ENCODE results near the gene ZNF79.

The ZNF79 gene

DNA sequence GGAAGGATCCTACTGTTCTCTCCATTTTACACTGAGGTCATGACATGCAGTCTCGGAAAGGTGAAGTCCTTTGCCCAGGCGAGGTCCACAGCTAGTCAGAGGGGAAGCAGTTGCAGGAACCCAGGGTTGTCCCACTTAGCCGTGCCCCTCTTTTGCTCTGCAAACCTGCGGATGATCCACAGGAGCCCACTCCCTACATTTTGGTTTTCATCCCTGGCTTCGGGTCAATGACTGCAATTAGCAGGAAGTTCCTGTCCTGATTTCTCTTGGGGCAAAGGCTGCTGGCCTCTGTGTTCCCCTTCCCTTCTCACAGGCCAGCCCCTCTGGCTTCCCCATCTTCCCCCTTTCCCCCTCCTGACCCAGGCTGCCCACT, 25.9 kb upstream of the ZNF79 start:
- no peak for DNase-seq (ENCODE audit: low read depth in 2 of 2)

DNA sequence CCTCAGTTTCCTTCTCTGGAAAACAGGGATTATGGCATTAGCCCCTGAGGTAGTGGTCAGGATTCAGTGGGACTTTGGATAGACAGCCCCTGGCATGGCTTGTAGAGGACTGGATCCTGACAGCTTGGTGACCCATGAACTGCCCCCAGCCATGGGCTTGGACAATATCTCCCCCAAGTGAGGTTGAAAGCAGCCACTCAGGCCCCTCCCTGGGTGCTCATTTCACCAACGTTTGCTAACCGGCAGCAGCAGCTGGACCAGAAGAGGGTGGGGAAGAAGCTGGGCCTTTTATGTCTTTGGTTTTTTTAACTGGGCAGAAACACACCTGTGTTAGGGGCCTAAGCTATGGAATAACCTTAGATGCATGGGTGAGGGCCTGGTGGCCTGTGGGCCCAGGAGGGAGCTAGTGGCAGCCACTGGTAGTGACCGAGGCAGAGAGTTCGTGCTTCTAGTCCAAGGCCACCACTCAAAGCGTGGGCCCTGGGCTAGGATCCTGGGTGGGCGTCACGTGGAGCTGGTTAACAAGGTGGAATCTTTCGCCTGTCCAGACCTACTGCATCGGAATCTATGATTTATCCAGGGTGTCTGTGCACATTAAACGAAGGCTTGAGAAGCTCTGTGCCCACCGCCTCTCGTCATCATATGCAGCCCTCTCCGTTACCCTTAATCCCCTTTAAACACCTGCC, 25.3 kb upstream of the ZNF79 start:
- DNase-seq (ENCODE audit: low read depth in 2 of 2), result no peak

DNA sequence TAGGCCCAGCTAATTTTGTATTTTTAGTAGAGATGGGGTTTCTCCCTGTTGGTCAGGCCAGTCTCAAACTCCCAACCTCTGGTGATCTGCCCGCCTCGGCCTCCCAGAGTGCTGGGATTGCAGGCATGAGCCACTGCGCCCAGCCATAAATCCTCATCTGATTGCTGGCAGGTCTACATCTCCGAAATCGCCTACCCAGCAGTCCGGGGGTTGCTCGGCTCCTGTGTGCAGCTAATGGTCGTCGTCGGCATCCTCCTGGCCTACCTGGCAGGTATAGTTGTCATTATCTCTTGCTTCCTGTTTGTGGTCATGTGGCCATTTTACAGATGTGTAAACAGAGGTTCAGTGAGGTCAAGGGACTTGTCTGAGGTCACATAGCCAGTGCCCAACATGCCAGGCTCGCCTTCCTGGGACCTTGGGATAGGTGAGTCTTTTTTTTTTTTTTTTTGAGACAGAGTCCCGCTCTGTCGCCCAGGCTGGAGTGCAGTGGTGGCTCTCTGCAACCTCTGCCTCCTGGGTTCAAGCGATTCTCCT, 24.4 kb upstream of the ZNF79 start:
- DNase-seq (ENCODE audit: low read depth in 2 of 2), result no peak

DNA sequence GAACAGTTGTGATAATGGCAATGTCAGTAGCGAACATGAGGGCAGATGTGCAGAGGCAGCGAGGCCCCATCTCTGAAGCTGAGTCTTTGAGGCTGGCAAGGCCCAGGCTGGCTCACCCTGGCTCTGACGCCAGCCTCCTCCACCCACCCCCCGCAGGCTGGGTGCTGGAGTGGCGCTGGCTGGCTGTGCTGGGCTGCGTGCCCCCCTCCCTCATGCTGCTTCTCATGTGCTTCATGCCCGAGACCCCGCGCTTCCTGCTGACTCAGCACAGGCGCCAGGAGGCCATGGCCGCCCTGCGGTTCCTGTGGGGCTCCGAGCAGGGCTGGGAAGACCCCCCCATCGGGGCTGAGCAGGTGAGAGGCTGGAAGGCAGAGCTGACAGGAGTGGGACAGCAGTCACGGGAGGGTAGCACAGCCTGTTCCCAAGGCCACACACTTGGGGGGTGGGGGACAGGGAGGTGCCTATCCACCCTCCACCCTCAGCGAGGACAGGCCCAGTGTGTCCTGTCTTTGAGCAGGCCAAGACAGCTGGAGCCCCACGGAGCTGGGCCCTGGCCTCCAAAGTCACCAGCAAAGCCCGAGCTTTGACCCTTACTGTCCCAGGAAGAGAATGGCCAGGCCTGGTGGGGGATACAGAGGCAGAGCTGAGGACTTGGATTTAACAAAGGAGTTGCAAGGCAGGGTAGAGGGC, 21.6 kb upstream of the ZNF79 start:
- DNase-seq (ENCODE audit: low read depth in 2 of 2), result no peak

DNA sequence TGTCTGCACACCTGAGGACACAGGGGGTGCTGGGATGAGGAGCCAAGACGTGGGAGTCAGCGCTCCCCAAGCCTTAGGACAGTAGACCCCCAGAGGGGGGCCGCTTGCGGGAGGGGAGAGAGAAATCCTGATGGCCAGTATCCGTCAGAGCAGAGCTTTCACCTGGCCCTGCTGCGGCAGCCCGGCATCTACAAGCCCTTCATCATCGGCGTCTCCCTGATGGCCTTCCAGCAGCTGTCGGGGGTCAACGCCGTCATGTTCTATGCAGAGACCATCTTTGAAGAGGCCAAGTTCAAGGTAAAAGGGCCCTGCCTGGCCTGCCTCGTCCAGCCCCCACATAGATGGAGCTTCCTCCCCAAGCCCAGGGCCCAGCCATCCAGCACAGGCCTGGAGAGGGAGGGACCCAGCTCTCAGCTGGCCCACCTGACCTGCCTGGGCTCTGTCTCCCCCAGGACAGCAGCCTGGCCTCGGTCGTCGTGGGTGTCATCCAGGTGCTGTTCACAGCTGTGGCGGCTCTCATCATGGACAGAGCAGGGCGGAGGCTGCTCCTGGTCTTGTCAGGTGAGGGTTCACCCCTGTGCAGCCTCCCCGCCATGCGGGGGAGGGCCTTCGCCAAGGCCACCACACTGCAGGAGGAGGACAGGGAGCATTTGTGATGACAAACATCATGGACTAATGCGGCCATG, 20.5 kb upstream of the ZNF79 start:
- no peak for DNase-seq (ENCODE audit: low read depth in 2 of 2)

DNA sequence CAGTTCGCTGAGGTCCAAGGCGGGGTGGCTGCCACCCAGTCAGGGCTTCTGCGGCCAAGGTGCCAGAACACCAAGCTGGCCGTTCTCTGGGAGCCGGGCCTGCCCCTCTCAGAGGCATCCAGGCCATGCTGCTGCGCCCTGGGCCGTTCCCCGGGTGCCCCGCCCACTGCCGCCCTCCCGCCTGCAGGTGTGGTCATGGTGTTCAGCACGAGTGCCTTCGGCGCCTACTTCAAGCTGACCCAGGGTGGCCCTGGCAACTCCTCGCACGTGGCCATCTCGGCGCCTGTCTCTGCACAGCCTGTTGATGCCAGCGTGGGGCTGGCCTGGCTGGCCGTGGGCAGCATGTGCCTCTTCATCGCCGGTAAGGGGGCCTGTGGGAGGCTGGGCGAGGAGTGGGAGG, 19.6 kb upstream of the ZNF79 start:
- no peak for DNase-seq (ENCODE audit: low read depth in 2 of 2)

DNA sequence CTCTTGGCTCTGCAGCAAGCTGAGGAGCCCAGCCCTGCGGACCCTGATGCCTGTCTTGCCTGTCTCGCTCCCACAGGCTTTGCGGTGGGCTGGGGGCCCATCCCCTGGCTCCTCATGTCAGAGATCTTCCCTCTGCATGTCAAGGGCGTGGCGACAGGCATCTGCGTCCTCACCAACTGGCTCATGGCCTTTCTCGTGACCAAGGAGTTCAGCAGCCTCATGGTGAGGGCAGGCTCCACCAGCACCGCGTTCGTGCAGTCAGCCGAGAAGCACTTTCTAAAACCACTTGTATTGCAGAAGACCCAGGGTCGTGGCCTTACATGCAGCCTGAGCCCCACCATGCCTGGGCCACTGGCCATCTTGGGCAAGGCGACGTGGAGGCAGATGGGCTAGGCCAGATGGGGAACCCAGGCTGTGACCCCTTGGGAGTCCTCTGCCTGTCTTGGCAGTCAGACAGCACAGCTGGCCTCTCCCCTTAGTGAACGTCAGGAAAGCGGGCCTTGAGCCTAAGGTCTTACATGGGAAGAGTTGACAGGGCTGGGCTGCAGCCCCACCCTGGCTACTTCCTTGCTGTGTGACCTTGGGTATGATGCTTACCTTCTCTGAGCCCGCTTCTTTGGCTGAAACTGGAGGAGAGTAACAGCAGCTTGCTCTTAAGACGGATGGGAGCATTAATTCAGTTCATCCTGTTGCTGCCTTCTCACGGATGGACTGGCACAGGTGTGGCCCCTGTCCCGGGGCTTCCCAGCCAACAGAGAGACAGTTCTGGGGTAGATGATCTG, 18.6 kb upstream of the ZNF79 start:
- DNase-seq (ENCODE audit: low read depth in 2 of 2), result no peak

DNA sequence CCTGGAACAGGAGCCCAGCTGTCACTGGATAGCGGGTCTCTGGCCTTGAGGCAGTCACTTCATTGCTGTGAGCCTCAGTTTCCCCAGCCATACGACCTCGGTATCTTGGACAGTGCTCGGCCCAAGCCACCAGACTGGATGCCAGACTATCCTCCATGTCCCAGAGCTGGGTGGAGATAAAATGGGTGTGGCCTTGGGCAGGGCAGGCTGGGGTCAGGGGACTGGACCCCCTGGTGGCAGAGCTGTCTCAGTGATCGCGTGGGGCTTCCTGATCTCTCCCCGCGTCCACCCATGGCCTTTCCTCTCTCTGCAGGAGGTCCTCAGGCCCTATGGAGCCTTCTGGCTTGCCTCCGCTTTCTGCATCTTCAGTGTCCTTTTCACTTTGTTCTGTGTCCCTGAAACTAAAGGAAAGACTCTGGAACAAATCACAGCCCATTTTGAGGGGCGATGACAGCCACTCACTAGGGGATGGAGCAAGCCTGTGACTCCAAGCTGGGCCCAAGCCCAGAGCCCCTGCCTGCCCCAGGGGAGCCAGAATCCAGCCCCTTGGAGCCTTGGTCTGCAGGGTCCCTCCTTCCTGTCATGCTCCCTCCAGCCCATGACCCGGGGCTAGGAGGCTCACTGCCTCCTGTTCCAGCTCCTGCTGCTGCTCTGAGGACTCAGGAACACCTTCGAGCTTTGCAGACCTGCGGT, 17.2 kb upstream of the ZNF79 start:
- no peak for DNase-seq (ENCODE audit: low read depth in 2 of 2)

DNA sequence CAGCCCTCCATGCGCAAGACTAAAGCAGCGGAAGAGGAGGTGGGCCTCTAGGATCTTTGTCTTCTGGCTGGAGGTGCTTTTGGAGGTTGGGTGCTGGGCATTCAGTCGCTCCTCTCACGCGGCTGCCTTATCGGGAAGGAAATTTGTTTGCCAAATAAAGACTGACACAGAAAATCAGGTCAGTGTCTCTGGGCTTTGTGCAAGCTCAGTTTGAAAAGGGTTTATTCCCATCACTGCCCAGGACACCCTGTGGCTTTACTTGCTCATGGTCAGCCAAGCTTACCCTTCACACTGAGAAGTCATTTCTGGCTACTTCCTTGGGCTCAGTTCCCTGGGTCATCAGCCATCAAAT, 16.7 kb upstream of the ZNF79 start:
- DNase-seq (ENCODE audit: low read depth in 2 of 2), result no peak

DNA sequence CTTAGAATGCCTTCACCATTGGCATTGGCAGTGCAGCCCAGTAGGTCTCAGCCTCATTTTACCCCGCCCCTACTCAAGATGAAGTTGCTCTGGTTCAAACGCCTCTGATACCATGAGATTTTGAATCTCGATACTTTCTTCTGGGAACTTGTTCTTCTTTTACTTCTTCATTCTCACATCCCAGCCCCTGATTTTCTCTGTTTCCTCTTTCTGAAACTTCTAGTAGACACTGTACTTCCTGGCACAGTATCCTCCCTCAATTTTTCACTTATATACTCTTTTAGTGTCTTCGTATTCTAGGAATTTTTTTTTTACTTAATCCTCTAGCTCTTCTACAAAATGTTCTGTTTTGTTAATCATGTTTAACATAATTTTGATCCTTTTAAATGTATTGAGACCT, 13.1 kb upstream of the ZNF79 start:
- DNase-seq (ENCODE audit: low read depth in 2 of 2), result no peak

DNA sequence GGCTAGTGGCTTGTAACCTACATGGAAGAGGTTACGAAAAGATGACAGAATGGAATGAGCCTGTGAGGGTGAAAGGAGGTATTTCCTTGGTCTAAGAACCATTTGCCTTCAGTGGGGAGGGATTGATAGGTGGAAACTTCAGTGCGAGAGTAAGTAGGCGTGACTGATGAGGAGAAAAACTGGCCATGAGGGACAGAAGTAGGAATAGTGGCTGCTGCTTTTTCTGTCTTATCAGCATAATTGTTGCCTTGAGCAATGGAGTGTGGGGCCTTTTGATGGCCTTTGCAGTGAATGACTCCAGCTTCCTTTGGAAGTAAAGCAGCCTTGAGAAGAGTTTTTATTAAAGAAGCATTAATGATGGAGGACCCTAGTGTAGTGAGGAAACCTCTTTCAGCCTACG, 9.0 kb upstream of the ZNF79 start:
- no peak for DNase-seq (ENCODE audit: low read depth in 2 of 2)

DNA sequence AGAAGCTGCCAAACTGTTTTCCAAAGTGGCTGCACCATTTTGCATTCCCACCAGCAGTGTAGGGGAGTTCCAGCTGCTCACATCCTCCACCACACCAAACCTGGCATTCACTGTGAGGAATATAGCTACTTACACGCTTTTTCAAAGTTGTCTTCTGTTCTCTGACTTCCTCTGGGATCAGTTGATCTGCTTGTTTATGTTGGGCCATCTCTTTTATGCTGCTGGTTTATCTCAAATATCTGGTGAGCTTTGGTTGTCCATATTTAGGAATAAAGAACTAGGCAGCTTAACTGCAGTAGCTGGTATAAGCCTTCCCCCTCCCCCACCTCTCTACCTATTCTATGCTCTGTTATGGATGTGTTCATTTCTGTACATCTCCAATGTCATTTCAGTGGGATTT, 8.5 kb upstream of the ZNF79 start:
- no peak for DNase-seq (ENCODE audit: low read depth in 2 of 2)

DNA sequence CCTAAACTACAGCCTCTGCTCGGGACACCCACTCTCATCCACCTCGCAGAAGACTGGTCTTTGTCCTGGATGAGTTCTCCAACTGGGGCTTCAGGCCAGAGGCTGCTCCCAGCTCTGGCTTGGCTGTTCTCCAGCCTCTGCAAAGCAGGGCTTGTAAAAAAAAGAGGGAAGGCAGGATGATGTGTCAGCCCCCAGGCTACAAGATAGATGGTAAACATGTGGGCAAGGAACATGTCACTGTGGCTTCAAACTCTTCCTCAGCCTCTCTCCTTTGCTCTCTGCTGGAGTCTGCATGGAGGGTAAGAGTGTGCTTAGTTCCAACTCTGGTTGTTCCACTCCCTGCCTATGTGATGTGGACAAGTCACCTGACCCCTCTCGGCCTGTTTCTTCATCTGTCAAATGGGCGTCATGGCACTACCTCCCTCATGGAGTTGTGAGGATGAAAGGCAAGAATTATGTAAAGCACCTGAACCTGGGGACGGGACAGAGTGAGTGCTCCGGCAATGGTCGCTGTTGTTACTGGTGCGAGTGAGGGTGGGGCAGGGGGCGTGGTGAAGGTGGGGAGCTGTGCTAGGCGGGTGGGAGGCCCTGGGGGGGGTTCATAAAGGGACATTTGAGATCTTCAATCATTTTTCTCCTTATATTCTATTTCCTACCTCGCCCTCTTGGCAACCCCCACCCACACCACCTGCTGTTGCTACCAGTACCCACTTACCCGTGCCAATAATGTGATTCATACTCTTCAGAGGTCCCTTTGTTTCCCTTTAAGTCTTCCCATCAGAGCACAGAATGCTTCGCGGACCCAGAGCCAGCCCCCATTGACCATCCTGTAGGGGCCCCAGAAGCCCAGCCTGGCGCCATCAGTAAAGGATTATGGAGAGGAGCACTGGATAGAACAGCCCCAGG, 6.8 kb upstream of the ZNF79 start:
- no peak for DNase-seq (ENCODE audit: low read depth in 2 of 2)

DNA sequence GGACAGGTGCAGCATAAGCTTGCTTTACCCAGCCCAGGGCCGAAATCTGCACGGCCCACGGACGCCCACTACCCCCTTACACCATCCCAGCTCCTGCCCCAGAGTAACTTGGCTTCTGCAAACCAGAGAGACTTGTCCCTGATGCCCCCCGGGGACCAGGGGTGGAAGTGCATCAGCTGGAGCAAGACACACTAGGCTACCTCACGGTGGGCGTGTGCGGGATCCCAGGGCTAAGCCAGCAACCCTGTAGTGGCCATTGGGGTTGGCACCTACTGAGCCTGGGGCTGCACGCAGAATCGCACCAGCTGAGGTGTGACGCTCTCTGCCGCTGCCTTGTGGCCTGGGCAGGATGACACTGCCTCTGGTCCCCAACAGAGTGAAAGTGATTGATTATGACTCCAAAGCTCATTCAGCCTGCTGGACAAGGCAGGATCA, 6.1 kb upstream of the ZNF79 start:
- DNase-seq (ENCODE audit: low read depth in 2 of 2), result peak in 1 of 2 experiments; percentile 36

DNA sequence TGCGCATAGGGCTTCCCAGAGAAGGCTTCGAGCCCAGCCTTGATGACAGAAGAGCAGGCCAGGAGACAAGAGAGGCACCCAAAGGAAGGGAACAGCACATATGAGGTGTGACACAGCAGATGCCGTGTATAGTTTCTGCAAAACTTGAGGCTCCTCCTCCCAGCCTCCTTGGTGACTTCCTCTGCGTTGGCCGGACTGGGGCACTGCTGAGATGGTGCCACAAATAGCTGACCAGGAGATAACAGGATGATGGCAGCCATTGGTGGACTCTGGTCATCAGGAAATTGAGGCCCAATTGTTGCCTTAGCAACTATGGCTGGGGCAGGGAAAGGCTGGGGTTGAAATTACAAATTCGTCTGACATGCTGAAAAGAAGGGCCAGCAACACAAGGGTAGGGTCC, 4.8 kb upstream of the ZNF79 start:
- no peak for DNase-seq (ENCODE audit: low read depth in 2 of 2)

DNA sequence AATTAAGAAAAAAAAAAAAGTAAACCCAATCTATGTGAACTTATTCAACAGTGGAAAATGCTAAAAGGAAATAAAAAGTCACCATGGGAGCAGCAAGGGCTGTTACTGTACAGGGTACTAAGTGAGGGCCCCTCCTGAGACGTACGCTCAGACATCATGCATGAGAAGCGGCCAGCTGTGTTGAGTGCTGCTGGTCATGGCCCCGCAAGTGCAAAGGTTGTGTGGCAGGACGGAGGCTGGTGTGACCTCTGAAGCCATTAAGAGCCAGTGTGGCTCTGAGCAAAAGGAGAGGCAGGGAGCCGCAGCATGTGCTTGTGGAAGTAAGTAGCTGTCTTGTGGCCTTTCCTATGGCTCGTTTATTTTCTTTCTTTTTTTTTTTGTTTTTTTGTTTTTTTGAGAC, 3.1 kb upstream of the ZNF79 start:
- no peak for DNase-seq (ENCODE audit: low read depth in 2 of 2)

DNA sequence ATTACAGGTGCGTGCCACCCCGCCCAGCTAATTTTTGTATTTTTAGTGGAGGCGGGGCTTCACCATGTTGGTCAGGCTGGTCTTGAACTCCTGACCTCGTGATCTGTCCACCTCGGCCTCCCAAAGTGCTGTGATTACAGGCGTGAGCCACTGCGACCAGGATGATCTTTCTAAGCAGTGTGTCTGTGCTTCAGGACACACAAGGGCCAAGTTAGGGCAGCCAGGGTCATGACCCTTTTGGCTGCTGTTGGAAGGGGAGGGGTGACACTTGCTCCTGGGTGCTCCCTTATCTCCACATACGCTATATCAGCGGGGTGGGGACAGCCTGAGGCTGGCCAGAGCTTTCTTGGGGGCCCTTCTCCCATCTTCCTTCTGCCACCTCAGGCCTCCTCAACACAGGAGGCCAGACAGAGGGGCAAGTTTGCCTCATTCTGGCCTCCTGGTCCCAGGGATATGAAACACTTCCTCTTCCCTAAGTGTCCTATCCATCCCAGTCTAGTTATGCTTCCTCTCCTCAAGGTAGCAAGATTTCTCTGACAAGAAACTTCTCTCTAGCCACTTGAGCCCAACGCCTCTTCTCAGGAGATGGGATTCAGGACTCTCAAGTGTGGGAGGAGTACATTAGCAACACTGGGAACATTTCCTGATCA, 1.9 kb upstream of the ZNF79 start:
- no peak for DNase-seq (ENCODE audit: low read depth in 2 of 2)

DNA sequence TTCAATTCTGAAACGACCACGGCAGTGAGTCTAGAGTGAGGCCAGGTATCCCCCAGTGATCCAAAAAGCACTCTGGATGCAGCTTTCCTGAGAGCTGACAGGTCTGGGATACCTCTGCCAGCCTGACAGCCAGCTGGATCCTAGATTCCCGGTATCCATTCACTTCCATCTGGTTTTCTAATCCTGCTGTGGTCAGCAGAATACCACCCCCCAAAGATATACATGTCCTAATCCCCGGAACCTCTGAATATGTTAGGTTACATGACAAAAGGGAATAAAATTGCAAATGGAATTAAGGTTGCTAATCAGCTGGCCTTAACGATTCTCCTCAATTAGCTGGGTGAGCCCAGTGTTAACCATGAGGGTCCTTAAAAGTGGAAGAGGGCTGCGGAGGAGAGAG, 1.4 kb upstream of the ZNF79 start:
- no peak for DNase-seq (ENCODE audit: low read depth in 2 of 2)

DNA sequence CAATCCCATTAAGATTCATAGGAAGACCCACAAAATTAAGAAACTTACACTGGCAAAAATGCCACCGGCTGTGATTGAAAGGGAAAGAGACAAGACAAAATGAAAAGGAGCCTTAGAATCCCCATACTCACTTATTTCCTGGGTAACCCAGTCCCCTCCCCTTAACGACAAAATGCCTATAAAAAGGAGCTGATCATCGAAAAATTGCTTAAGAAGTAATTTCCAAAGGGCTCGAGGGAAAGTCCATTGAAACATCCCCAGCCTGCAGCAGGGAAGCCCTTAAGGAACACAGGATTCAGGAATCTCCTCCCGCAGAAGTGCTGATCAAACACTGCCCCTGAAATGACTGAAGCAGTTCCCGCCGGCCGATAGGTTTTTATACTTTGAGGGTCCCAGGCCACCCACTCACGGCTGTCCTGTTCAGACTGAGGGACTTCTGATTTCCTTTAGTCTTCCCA, 677 bp upstream of the ZNF79 start:
- no peak for DNase-seq (ENCODE audit: low read depth in 2 of 2)

DNA sequence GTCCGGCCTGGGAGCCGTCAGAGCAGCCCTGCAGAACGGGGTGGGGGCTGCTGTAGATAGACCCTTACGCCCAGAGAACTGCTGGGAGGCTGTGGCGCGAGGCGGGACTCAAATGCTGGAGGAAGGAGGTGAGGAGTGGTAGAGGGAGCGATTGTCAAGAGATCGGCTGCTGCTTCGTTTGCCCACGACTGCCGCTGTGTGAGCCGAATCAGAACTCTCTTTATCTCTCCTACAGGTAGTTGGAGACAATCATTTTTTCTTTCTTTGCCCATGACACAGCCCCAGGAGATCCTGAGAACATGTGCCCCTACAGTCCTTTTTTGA, 456 bp downstream of the ZNF79 start:
- DNase-seq (ENCODE audit: low read depth in 2 of 2), result no peak
